HL-60/S4 (cell line): Measurements from ENCODE around the gene B3GALNT2.
"Not testable (repeated sequence)": the region's sequence is repeated elsewhere in the genome, so short reads cannot be mapped to it uniquely, and the experiment has no call there.

Source experiments
- in situ Hi-C: fragments of 300-500 bp; cut with MboI; formaldehyde crosslinking; loops from 2 replicates; pipeline ENCODE4 v1.14.3; 2022; ENCODE audit warnings: low sequenced_read_pairs

The B3GALNT2 gene

GRCh38 chr1:235504122-235504493, at the start of gene B3GALNT2:
Gene B3GALNT2, minus strand, starts transcription at chr1:235504452. Its CDS starts 200 bp downstream, at chr1:235504252.
- in situ Hi-C loops = loop anchor here (25.0 kb wide), 1 partner anchor 458 kb away; no protein-coding TSS in a partner anchor

DNA sequence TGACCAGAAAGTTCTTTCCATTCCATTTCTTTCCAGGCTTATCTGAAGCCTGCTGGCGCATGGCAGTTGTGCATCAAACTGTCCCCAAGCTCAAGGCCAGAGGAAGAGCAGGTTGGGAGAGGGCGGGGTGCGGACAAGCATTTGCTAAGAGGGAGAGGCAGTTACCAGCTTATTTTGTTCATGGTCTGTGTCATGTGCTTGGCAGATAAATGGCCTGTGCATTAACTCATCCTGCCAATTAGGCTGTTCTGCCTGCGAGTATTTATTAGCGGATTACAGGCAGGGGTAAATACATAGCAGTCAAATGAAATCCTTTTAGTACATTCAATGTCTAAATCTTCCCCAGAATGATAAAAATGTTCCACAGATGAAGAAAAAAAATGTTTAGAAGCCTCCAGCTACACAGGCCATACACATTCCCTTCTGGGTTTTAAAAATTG, 48.9 kb upstream of the B3GALNT2 start:
- in situ Hi-C loops = no loop called here

DNA sequence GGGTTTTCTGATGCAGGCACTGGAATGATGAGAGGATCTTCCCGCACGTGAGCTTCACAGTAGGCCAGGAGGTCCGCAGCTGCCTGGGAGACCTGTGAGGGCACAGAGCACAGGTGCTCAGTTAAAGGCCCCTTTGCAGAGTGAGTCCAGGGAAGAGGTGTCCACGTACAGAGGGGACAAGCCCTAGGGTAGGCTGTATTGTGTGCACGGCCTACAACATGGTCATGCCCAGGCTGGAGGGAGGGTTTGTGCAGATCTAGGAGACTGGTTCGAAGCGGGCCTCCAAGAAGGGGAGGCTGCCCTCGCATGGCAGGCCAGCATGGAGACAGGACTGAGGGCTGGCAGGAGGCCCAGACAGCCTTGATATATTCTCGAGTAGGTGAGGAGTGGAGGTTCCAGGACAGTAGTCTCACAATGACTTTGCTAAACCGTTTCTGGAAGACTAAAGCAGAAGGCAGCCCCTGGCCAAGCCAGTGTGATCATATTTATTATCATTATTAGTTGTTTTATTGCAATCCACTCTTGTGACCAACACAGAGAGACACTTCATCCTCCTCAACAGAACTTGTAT, 48.0 kb upstream of the B3GALNT2 start:
- in situ Hi-C loops = no loop called here

GRCh38 chr1:235549351-235550139, 45.3 kb upstream of the B3GALNT2 start:
- in situ Hi-C loops = no loop called here

GRCh38 chr1:235546369-235547155, 42.3 kb upstream of the B3GALNT2 start:
- in situ Hi-C loops = not testable (repeated sequence)

GRCh38 chr1:235545292-235545930, 41.2 kb upstream of the B3GALNT2 start:
- in situ Hi-C loops = no loop called here

GRCh38 chr1:235542845-235543244, 38.6 kb upstream of the B3GALNT2 start:
- in situ Hi-C loops = not testable (repeated sequence)

GRCh38 chr1:235533476-235534168, 29.4 kb upstream of the B3GALNT2 start:
- in situ Hi-C loops = no loop called here

DNA sequence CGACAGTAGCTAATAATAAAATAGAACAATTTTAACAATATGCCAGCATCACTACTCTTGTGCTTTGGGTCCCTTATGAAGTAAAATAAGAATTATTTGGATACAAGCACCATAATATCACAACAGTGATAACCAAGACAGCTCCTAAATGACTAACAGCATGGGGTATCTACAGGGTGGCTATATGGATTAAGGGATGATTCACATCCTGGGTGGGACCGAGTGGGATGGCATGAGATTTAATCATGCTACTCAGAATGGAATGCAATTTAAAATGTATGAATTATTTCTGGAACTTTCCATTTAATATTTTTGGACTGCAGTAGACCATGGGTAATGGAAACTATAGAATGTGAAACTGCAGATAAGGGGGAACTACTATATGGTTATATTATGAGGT, 28.1 kb upstream of the B3GALNT2 start:
- in situ Hi-C loops = no loop called here

GRCh38 chr1:235527196-235527814, 23.1 kb upstream of the B3GALNT2 start:
- in situ Hi-C loops = no loop called here

DNA sequence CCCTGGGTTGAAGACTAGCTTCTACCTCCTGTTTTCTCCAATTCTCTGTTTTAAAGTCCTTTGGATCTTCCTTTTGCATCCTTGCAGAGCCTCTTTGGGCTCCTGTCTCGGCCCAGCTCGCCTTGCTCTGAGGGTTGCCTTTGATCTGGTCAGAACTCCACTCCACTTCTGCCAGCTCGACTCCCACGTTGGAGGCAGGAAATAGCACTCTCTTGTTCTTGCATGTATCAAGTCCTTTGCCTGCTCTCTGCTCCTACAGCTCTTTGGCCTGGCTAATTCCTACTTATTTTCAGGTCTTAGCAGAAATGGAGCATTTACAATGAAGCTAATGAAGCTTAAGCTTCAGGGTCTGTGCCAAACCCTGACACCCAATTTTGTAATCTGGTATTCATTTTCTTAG, 21.1 kb upstream of the B3GALNT2 start:
- in situ Hi-C loops = no loop called here

GRCh38 chr1:235516862-235517446, 12.7 kb upstream of the B3GALNT2 start:
- in situ Hi-C loops = loop anchor here (10.0 to 25.0 kb wide), 2 partner anchors 218 to 445 kb away; no protein-coding TSS in a partner anchor

GRCh38 chr1:235515844-235516512, 11.7 kb upstream of the B3GALNT2 start:
- in situ Hi-C loops = loop anchor here (10.0 to 25.0 kb wide), 2 partner anchors 219 to 446 kb away; no protein-coding TSS in a partner anchor

DNA sequence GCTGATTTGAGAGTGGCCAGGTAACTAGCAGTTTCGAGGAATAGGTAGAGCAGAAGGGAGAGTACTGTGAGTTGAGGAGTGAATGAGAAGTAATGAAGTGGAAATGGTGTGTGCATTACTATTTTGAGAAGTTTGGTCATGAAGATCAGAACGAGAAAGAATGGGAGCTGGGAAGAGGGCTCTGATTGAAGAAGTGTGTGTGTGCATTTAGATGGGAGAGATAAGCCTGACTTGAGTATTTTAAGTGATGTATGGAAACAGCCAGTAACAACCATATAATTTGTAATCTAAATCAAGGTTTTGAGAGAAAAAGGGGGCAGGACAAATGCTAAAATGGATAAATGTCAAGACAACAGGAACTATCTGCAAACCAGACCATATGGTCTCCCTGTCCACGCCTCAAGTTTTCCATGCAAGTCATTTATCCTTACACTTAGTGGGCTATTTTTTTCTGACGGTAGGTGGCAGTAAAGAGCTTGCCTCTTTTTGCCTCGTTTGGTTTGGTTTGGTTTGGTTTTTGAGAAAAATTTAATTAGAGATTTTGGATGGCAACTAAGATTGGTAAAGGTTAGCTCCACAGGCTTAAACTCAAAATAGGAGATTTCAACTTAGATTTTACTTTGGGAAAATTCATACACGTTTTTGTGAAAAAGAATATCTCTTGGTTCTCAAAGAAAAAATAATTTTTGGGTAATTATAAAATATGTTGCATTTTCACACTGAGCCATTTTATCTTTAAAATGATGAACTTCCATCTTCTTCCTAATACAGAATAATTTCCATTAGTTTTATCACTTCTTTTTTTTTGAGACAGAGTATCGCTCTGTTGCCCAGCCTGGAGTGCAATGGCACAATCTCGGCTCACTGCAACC, 9.5 kb upstream of the B3GALNT2 start:
- in situ Hi-C loops = loop anchor here (10.0 to 25.0 kb wide), 2 partner anchors 221 to 449 kb away; no protein-coding TSS in a partner anchor

GRCh38 chr1:235511470-235512240, 7.4 kb upstream of the B3GALNT2 start:
- in situ Hi-C loops = loop anchor here (10.0 to 25.0 kb wide), 2 partner anchors 223 to 451 kb away; no protein-coding TSS in a partner anchor

- in situ Hi-C loops = loop anchor here (10.0 to 25.0 kb wide), 2 partner anchors 224 to 451 kb away; no protein-coding TSS in a partner anchor
These were observed 6.6 kb upstream of the B3GALNT2 start for GRCh38 chr1:235510823-235511222.

GRCh38 chr1:235507623-235508022, 3.4 kb upstream of the B3GALNT2 start:
- in situ Hi-C loops = loop anchor here (25.0 kb wide), 1 partner anchor 455 kb away; no protein-coding TSS in a partner anchor
